ENCODE data around the gene ZNF618.

Gene ZNF618

DNA sequence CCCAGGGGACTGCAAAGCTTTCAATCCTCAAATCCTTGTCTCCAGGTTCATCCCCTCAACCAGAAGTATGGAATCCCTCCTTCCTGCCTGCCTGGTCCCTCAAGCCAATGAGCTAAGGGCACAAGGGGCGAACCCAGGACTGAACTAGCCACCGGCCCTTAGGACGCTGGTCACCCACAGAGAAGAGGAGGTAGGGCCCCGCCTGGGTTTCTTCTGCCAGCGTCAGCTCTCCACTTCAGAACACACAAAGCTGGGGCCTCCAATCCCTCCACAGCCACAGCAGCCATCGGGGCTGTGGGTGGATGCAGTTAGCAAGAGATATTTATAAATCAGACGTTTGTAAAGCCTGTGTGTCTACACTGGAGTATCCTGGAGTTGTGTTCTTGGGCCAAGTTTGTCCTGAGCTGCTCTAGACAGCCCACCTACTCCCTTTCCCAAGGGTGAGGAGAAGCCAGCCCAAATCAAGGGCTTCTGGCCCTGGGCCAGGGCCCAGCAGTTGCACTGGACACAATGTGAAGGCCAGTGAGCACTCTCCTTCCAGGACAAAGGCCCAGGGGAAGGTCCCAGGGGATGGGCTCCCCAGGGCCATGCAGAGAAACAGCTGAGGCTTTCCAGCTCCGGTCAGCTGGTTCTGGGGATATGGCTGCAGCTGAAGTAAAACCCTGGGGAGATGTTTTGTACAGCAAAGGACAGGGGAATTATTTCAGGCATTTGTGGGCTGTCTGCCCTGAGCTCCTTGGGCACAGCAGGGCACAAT is 183.1 kb downstream of the ZNF618 start:
- DNase-seq (ENCODE audit: low read depth, low spot score) = no peak

DNA sequence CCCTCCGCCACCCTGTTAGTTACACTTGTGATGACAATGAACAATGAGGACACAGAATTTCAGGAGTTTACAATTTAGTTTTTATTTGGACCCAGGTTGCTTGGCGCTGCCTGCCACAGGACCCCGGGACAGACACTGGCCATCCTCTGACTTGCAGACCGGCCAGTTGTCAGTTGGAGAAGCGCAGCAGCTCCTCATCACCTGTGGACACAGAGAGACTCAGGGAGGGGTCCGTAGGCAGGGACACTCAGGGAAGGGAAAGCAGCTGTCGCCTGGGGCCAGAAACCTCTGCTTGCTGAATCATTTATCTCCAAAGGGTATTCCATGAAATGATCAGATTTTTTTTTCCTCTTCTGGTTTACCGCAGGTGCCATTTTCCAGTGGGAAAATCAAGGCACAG is 184.0 kb downstream of the ZNF618 start:
- no peak for DNase-seq (ENCODE audit: low read depth, low spot score)

DNA sequence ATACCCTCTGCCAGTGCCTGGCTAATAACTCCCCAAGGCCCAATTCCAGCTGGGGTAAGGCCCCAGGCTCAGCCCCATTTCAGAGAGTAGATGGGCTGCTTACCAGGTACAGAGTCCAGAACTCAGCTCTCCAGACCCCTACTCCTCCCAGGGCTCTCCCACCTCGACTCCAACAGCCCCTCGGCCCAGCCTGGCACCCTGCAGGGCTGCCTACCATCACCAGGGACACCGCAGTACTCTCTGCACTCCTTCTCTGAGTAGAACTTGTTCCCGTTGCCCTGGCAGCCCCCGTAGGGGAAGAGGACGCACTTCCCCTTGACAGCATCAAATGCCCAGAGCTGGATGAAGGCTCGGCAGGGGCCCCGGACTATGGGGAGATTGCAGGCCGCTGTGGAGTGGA is 184.6 kb downstream of the ZNF618 start:
- no peak for DNase-seq (ENCODE audit: low read depth, low spot score)

DNA sequence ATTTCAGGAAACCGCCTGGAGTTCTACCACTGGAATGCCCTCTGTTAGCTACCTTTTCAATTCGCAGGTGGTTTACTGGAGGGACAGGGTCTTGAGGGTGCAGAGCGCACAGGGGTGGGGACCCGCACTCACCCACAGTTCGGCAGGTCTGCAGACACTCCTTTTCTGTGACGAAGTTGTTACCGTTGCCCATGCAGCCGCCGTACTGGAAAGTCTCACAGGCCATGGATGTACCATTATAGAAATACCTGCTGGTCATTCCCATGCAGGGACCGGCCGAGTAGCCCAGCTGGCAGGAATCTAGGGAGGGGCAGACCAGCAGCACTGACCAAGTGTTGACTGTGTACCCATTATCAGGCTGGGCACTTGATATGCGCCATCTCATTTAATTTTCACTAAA is 185.2 kb downstream of the ZNF618 start:
- DNase-seq (ENCODE audit: low read depth, low spot score) = no peak

DNA sequence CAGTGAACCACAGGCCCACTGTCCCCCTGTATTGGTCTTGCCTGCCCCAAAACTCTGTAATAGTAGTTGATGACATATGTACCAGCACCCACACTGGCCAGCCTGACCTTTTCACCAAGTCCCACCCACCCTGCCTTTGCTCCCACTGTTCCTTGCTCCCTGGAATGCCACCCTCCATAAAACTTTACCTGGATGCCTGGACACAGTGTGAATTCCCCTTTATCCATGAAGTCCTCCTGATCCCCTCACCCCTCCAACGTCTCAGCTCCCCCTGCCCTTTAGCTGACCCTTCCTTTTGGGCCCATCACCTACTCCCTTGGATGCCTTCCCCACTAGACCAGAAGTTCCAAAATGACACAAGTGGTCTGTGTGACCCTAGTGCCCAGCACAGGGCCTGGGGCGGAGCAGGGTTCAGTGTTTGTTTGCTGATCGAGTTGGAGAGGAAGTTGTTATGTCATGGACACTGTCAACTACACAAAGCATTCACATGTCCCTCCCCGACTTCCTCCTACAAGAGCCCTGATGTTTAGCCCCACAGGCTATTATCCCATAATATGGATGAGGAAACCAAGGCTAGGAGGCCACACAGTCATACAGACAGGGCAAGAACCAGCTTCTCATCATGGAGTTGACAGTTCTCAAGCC is 185.8 kb downstream of the ZNF618 start:
- DNase-seq (ENCODE audit: low read depth, low spot score) = no peak

DNA sequence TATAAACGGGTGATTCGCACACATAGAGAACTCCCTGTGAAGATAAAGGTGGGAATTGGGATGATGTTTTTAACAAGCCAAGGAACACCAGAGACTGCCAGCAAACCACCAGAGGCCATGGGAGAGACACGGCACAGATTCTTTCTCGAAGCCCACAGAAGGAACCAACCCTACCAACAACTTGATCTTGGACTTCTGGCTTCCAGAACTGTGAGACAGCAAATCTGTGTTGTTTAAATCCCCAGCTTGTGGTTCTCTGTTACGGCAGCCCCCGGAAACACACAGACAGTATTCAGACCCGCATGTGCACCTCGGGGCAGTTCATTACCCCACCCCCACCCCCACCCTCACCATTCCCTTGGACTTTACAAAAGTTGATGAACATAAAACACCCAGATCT is 189.2 kb downstream of the ZNF618 start:
- DNase-seq (ENCODE audit: low read depth, low spot score) = no peak

DNA sequence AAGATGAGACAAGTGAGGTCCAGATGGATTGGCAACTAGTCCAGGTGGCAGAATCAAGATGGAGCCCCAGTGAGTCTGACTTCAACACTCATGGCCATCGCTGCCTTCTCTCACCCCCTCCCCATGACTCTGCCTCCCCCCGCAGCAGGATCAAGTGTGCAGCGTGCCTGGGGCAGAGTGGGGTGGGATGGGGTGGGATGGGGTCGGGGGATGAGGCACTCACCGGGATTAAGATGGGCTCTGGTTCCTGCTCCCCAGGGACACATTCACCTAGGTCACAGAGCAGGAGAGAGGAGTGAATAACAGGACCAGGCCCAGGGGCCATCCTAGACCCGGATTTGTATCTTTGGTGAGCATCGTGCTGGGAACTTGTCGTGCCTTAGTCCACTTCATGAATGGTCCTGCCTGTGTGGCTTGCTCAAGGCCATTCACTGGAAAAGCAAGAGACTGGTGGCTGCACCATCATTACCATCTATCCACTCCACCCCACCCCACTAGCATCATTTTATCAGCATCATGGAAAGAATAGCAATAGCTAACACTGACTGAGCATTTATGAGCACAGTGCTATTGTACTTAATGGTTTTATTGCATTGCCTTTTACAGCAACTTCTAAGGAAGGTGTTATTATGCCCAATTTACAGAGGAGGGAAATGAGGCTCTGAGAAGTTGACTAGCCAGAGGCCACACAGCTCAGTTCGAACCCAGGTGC is 193.5 kb downstream of the ZNF618 start:
- no peak for DNase-seq (ENCODE audit: low read depth, low spot score)

DNA sequence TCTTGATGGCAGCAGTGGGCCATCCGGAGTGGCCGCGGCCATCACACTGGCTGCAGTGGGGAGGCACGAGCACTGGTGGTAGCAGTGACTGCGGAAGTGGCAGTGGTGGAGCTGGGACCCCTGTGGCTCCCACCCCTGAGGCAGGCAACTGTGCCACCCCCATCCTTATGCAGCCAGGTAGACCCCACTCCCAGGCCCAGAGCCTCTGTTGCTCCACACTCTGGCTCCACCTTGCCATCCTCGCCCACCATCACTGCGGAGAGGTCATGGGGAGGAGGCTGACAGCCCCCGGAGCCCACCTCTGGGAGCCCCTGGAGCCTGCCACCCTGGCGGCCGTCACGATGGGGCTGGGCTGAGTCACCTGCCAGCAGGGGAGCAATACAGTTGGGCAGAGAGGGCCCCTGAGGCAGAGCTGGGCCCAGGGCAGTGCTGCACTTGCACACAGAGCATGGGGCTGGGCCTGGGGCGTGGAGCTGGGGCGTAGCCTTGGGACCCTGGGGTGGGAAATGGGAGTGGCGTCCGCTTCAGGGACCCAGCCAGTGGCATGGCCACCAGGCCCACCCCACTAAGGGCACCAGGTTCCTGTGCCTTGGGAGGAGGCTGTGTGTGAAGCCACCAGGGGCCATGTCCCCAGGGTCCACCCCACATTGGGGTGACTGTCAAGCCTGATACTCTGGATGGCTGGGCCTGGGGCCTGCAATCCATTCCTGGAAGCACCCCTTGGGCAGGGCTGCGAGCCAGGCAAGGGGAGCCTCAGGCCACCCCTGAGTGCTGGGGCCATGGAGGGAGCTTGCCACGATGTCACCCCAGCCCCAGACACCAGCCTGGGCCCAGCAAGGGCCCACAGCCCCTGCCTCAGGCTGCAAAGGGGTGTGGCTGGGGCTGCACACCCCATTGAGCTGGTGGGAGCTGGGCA is 194.3 kb downstream of the ZNF618 start:
- no peak for DNase-seq (ENCODE audit: low read depth, low spot score)

DNA sequence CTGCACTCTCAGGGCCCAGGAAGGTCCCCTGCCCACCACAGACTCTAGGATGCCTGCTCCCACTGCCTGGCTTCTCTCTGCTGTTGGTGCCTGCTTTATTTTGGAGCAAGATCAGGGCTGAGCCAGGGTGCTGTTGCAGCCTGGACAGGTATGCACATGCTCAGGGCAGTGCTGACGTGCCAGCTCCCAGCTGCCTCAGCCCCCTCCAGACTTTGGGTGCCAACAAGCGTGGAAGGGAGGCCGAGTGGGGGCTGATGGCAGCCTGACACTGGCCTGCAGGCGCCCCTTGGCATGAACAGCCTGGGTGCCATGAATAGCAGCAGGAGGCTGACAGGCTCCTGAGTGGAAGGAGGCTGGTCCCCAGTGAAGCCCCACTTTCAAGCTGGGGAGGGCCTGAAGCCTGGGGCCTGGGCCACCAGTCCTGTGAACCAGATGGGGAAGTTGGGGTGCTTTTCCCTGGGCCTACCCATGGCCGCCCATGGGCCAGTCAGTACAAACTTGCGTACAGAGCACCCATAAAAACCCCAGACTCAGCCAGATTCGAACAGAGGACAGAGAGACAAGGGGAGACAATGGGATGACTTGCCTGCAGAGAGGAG is 195.2 kb downstream of the ZNF618 start:
- no peak for DNase-seq (ENCODE audit: low read depth, low spot score)

DNA sequence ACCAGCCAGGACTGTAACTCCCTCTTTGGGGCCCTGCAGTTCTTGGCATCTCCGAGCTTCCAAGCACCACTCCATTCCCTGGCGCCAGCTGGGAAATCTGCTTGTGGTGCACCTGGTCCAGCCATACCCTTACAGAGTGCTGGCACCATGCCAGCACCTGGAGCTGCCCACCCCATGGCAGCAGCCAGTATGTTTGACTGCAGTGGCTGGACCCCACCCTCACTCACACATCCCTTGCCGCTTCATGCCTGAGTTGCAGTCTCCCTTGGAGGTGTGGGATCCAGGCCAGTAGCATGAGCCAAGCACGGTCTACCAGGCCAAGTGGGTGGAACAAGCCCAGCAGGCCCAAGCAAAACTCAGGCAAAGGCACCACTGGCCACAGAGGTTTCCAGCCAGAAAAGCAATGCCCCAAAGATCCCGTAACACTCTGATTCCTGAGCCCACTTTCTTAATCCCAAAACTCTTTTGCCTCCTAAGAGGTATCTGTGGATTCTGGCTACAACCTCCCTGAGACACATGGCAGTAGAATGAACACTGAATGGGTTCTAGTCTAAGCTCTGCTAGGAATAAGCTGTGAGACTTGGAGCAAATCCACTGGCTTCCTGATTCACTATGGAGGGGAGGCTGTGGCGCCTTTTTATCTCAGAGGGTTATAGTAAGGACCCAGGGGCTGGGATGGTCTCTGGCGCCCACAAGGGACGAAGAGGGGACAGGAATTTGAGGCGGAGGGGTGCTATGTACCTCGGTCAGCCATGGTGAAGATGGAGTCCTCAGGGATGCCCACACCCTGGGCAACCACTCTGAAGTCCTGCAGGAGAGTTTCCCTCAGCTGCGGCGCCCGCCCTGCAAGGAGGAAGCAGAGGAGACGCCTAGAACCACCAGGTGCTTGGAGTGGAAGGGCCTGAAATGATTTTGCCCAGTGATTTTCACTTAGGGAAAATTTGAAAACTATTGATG is 196.4 kb downstream of the ZNF618 start:
- DNase-seq (ENCODE audit: low read depth, low spot score) = no peak

DNA sequence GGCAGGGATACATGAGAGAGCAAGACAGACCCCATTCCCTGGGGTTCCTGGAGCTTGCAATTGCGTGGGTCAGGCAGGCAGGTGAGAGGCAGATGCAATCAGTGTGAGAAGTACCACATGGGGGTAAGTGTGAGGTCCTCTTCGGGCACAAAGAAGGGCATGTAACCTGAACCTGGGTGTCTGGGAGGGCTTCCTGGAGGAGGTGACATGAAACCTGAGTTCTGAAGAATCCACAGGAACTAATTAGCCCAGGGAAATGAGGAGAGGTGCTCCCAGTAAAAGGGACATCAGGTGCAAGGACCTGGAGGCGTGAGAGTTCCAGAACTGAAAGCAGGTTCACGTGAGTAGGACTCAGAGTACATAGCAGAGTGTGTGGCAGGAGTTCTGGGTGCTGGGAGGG is 199.5 kb downstream of the ZNF618 start:
- DNase-seq (ENCODE audit: low read depth, low spot score) = no peak

DNA sequence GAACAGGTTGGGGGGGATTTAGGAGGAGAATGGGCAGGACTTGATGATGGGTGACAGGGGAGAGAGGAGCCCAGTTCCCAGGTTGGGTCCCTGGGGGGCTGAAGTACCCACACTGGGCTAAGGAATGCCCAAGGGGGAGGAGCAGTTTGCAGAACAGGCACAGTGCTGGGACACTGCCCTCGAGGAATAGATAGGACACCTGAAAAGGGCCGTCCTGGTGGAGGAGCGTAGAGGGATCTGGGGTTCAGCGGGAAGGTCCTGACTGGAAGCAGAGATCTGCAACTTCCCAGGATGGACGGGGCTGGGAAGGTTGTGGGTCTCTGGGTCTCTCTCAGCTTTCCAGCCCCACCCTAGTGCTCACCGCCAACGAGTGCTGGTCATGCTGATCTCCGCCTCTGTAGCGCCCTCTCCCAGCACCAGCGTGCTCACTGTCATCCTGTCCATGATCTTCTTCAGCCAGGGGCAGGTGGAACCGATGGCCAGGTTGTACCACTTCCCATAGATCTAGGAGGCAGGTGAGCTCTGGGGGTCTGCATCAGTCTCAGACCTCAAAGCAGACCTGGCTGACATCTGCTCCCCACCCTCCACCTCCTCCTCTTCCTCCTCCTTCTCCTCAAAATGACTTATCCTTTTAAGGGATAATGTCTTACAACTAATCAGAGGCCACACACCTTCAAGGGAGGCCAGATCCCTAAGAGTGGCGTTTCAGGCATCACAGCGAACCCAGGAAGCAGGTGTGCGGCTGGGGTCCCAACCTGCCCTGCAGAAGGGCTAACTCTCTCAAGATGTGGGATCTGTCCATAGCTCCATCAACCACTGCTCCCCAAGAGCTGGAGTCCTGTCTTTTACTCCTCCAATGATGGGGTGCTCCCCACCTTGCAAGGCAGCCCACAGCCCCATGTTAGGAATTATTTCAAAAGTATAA is 200.4 kb downstream of the ZNF618 start:
- DNase-seq (ENCODE audit: low read depth, low spot score) = no peak

DNA sequence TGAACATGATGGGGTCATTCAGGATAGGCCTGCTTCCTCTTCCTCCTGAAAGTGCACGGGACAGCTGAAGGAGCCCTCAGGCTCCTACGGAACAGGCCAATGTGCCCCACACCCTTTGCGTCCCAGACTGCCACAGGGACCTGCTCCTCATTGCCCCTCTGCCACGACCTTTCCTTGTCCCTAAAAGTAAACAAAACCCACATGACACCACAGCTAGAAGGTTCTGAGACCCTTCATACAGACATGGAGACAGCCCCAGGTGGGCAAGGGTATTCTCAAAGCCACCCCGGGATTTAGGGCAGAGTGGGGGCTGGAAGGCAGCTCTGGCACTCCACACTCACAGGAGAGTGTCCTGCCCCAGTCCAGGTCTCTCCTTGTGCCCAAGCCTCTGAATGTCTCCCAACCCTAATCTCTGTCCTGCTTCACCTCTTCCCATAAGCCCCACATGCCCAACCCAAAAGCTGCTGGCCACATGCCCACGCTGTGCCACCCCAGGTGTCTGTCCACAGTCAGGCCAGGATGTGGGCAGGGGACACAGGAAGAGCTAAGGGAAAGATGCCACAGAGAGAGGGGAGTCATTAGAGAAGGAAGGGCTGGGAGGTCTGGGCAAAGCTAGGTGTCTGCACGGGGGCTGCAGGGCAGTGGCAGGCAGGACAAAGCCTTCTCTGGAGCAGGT is 201.2 kb downstream of the ZNF618 start:
- no peak for DNase-seq (ENCODE audit: low read depth, low spot score)

DNA sequence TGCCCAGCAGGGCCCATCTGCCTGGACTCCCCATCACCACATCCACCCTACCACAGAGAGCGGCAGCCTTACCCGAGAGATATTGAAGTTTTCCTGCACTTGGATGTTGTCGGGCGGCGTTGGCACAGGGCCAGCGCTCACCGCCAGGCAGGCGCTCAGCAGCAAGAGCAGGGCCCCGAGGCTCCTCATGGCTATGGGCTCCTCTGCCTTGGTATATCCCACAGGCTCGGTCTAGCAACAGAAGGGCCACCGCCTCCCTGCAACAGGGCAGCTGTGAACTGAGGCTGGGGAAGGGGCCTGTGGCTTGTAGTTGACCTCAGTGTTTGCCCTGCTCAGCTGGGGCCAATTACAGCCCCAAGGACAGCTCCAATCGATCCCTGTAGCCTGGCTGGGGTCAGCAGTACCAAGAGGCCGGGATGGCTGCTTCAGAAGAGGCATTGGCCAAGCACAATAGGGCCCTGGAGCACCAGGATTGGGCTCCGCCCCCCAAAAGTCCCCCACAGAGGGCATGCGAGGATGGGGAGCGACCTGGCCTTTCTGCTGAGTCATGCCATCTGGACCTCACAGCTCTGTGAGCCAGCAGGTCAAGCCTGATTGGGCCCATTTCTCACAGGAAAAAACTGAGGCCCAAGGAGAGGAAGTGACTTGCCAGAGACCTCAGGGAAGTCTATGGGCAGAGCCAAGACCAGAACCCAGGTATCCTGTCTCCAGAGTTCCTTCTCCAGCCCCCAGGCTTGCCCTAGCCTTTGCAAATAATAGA is 202.1 kb downstream of the ZNF618 start, which contains the start of gene AMBP:
TSS of gene AMBP (minus strand) at position 280 of the 760 bp plus-strand sequence. CDS start at position 189, 91 bp downstream.
- DNase-seq (ENCODE audit: low read depth, low spot score) = no peak

DNA sequence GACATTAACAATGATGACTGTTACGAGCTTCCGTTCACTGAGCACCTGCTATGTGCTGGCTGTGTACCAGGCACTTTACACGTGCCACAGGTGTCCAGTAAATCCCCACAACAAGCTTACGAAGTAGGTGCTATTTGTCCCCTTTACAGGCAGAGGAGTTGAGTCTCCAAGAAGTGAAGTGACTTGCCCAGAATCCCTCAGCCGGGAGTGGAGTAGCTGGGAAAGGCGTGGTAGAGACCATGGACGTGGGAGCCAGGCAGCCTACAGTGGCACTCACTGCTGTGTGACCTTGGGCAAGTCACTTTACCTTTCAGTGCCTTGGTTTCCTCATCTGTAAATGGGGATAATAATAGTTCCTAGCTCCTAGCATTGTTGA is 202.7 kb downstream of the ZNF618 start:
- DNase-seq (ENCODE audit: low read depth, low spot score) = no peak

DNA sequence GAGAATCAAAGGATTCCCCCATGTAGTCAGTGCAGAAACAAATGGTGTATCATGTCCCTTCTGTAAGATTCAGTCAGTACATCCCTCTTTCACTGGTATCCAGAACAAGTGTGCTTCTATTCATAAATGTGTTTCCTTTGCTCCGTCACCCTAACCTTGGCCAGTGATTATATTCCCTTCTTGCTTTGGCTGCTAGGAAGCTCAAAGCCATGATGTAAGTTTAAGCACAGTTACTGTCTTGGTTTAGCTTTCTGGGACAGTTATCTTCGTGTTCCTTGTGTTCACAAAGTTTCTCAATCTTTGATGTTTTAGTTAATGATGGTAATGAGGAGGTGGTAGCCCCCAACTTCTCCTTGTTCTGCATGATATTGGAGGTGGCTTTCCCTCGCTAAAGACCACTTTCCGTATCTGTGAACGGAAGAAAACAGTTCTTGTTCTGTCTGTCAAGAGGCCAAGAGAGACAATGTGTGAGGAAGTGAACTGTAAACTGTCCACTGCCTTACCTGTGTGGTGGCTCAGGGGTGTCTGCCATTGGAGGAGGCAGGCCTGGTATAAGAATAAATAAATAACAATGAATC is 204.2 kb downstream of the ZNF618 start:
- DNase-seq (ENCODE audit: low read depth, low spot score) = no peak

DNA sequence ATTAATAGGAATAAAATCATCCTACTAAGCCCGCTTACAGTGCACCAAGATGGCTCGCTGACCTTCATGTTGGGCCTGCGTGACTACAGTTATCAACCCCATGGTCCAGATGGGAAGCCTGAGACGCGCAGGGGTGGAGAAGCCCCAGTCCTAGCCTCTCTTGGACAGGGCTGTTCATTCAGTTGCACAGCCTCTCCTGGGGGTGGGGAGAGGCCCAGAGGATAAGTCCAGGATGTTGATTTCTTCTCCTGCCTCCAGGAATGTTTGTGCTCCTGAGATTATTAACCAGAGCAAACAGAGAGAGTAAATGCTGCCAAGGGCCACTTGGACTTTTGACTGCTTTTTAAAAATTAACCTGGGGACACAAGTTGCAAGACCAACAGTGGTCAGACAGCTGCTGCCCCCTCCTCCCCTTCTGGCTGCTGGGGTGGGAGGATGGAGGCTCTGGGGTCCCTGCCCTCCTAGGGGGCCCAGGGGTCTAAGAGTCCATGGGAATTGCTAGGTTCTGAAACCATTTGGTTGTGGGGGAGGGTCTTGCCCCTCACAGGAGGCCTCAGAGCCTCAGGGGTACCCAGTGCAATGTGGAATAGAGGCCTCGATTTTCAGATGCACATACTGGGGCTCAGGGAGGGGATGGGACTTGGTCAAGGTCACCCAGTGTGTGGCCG is 204.8 kb downstream of the ZNF618 start:
- DNase-seq (ENCODE audit: low read depth, low spot score) = no peak
